22Rv1 (cell line): ENCODE results near the gene DPAGT1.

Source experiments
- H3K27ac ChIP-seq: fragments of 450-650 bp; 2 replicates; pipeline ENCODE4 v1.5.1; 2017
- CTCF ChIP-seq: fragments of 450-650 bp; IDR thresholded peaks from 2 replicates; pipeline ENCODE4 v1.5.1; 2017; ENCODE audit warnings: mild to moderate bottlenecking
- ZFX ChIP-seq: fragments of 450-650 bp; IDR thresholded peaks from 2 replicates; pipeline ENCODE4 v1.6.1; 2017; ENCODE audit warnings: antibody characterized with exemption, borderline replicate concordance

Gene DPAGT1

GRCh38 chr11:119107538-119108145 is 6.0 kb upstream of the DPAGT1 start:
- H3K27ac ChIP-seq: peak overlapping the region; percentile 82
- TF ChIP-seq CTCF (no peak), ZFX (no peak)

- TF ChIP-seq CTCF (no peak), ZFX (no peak)
- H3K27ac ChIP-seq: peak within 1 kb of the TSS; percentile 82
Observed at GRCh38 chr11:119106564-119107537, 5.2 kb upstream of the DPAGT1 start, which contains the start of gene C2CD2L. TSS of gene C2CD2L (plus strand) at chr11:119107344. CDS start at chr11:119107742, 398 bp downstream.

- H3K27ac ChIP-seq: peak overlapping the region; percentile 98; the same call in 1 of the 2 replicates
- TF ChIP-seq CTCF: no peak
- no peak for TF ChIP-seq ZFX
Observed at GRCh38 chr11:119103793-119104192, 2.1 kb upstream of the DPAGT1 start.

- H3K27ac ChIP-seq: peak overlapping the region; percentile 98
Observed at GRCh38 chr11:119103161-119103664, 1.6 kb upstream of the DPAGT1 start.

GRCh38 chr11:119100994-119101758 is 477 bp downstream of the DPAGT1 start:
- peak overlapping the region; percentile 98 for H3K27ac ChIP-seq
- TF ChIP-seq CTCF (no peak), ZFX (no peak)

GRCh38 chr11:119100246-119100970 is 1.2 kb downstream of the DPAGT1 start:
- TF ChIP-seq ZFX (no peak), CTCF (peak; percentile 82)
- H3K27ac ChIP-seq: peak overlapping the region; percentile 98

GRCh38 chr11:119099711-119100110 is 1.9 kb downstream of the DPAGT1 start:
- TF ChIP-seq CTCF (no peak), ZFX (no peak)
- H3K27ac ChIP-seq: peak overlapping the region; percentile 98; the same call in 1 of the 2 replicates
